Activated naive CD8-positive, alpha-beta T cell treated with anti-CD3 and anti-CD28 coated beads, Interleukin-2, amount 50 U/mL, for 24 hours (primary cell): ENCODE measurements around the gene MYO7B.
"Not testable (repeated sequence)": the region's sequence is repeated elsewhere in the genome, so short reads cannot be mapped to it uniquely, and the experiment has no call there.

Source experiments
- ATAC-seq: fragments of 150-1000 bp; cut with Tn5 transposase; one replicate; pipeline ENCODE4 v1.10.0; 2021
- DNase-seq: peaks from one replicate; pipeline ENCODE4 v3.0.0; 2021
- H3K27ac Mint-ChIP-seq: one replicate; pipeline ENCODE4 v1.8.0; 2021; ENCODE audit warnings: mild to moderate bottlenecking, mixed read lengths
- H3K27me3 Mint-ChIP-seq: one replicate; pipeline ENCODE4 v1.8.0; 2021; ENCODE audit warnings: mixed read lengths
- H3K36me3 Mint-ChIP-seq: one replicate; pipeline ENCODE4 v1.8.0; 2021; ENCODE audit warnings: low read depth, mixed read lengths
- H3K4me1 Mint-ChIP-seq: one replicate; pipeline ENCODE4 v1.8.0; 2021; ENCODE audit warnings: mixed read lengths
- H3K4me3 Mint-ChIP-seq: one replicate; pipeline ENCODE4 v1.8.0; 2021; ENCODE audit warnings: mild to moderate bottlenecking, moderate library complexity, mixed read lengths
- H3K9me3 Mint-ChIP-seq: one replicate; pipeline ENCODE4 v1.8.0; 2021; ENCODE audit warnings: mixed read lengths

The MYO7B gene

GRCh38 chr2:127514076-127514475, 21.4 kb upstream of the MYO7B start:
- H3K9me3 Mint-ChIP-seq: no peaks in the 10 kb centered on the region
- no peak overlapping the region for H3K27ac Mint-ChIP-seq
- peaks cover 49% of the 10 kb centered on the region for H3K36me3 Mint-ChIP-seq
- H3K4me1 Mint-ChIP-seq: peaks cover 68% of the 10 kb centered on the region
- ATAC-seq (no peak), DNase-seq (no peak)
- H3K27me3 Mint-ChIP-seq: no peaks in the 10 kb centered on the region
- H3K4me3 Mint-ChIP-seq: no peak overlapping the region

GRCh38 chr2:127514485-127514884, 21.0 kb upstream of the MYO7B start:
- H3K27ac Mint-ChIP-seq: no peak overlapping the region
- DNase-seq (no peak), ATAC-seq (no peak)
- H3K4me1 Mint-ChIP-seq: peaks cover 65% of the 10 kb centered on the region
- no peaks in the 10 kb centered on the region for H3K27me3 Mint-ChIP-seq
- peaks cover 49% of the 10 kb centered on the region for H3K36me3 Mint-ChIP-seq
- no peak overlapping the region for H3K4me3 Mint-ChIP-seq
- H3K9me3 Mint-ChIP-seq: no peaks in the 10 kb centered on the region

GRCh38 chr2:127515383-127515915, 20.0 kb upstream of the MYO7B start:
- ATAC-seq (no peak), DNase-seq (no peak)
- no peak overlapping the region for H3K4me3 Mint-ChIP-seq
- H3K9me3 Mint-ChIP-seq: no peaks in the 10 kb centered on the region
- H3K27ac Mint-ChIP-seq: no peak overlapping the region
- H3K27me3 Mint-ChIP-seq: no peaks in the 10 kb centered on the region
- H3K4me1 Mint-ChIP-seq: peaks cover 58% of the 10 kb centered on the region
- peaks cover 55% of the 10 kb centered on the region for H3K36me3 Mint-ChIP-seq

- DNase-seq (no peak), ATAC-seq (no peak)
- no peaks in the 10 kb centered on the region for H3K27me3 Mint-ChIP-seq
- H3K27ac Mint-ChIP-seq: peak overlapping the region; percentile 38
- no peaks in the 10 kb centered on the region for H3K9me3 Mint-ChIP-seq
- peaks cover 58% of the 10 kb centered on the region for H3K36me3 Mint-ChIP-seq
- peaks cover 57% of the 10 kb centered on the region for H3K4me1 Mint-ChIP-seq
- no peak overlapping the region for H3K4me3 Mint-ChIP-seq
Observed at GRCh38 chr2:127516041-127516762, 19.3 kb upstream of the MYO7B start.

GRCh38 chr2:127517465-127517864, 18.0 kb upstream of the MYO7B start:
- ATAC-seq (no peak), DNase-seq (no peak)
- peaks cover 62% of the 10 kb centered on the region for H3K36me3 Mint-ChIP-seq
- no peak overlapping the region for H3K4me3 Mint-ChIP-seq
- H3K9me3 Mint-ChIP-seq: no peaks in the 10 kb centered on the region
- no peaks in the 10 kb centered on the region for H3K27me3 Mint-ChIP-seq
- no peak overlapping the region for H3K27ac Mint-ChIP-seq
- H3K4me1 Mint-ChIP-seq: peaks cover 53% of the 10 kb centered on the region

GRCh38 chr2:127520424-127520823, 15.1 kb upstream of the MYO7B start:
- no peaks in the 10 kb centered on the region for H3K27me3 Mint-ChIP-seq
- no peaks in the 10 kb centered on the region for H3K9me3 Mint-ChIP-seq
- DNase-seq (no peak), ATAC-seq (no peak)
- no peak overlapping the region for H3K27ac Mint-ChIP-seq
- no peak overlapping the region for H3K4me3 Mint-ChIP-seq
- H3K36me3 Mint-ChIP-seq: peaks cover 63% of the 10 kb centered on the region
- peaks cover 50% of the 10 kb centered on the region for H3K4me1 Mint-ChIP-seq

- DNase-seq (no peak), ATAC-seq (no peak)
- Mint-ChIP-seq H3K27ac (peak overlapping the region; percentile 6), H3K4me1 (peaks cover 42% of the 10 kb centered on the region), H3K9me3 (no peaks in the 10 kb centered on the region), H3K4me3 (peak overlapping the region; percentile 24), H3K36me3 (peaks cover 44% of the 10 kb centered on the region), H3K27me3 (no peaks in the 10 kb centered on the region)
Observed at GRCh38 chr2:127523269-127523939, 12.1 kb upstream of the MYO7B start.

- H3K27ac Mint-ChIP-seq, ATAC-seq: not testable (repeated sequence)
Observed at GRCh38 chr2:127524198-127524834, 11.2 kb upstream of the MYO7B start.

GRCh38 chr2:127525691-127526131, 9.8 kb upstream of the MYO7B start:
- ATAC-seq (no peak), DNase-seq (peak; percentile 20)
- peak overlapping the region; percentile 98 for H3K27ac Mint-ChIP-seq

More at GRCh38 chr2:127524198-127524834, 11.2 kb upstream of the MYO7B start:
- peak overlapping the region; percentile 98 for H3K4me3 Mint-ChIP-seq
- H3K36me3 Mint-ChIP-seq: peaks cover 40% of the 10 kb centered on the region
- H3K4me1 Mint-ChIP-seq: peaks cover 42% of the 10 kb centered on the region
- not testable (repeated sequence) for H3K27me3 Mint-ChIP-seq, DNase-seq, H3K9me3 Mint-ChIP-seq

GRCh38 chr2:127526132-127527000, 9.1 kb upstream of the MYO7B start, which contains the start of gene IWS1:
Gene IWS1 (minus strand): TSS chr2:127526489. CDS start chr2:127526208, 281 bp downstream.
- Mint-ChIP-seq H3K36me3 (peaks cover 26% of the 10 kb centered on the region), H3K27ac (peak within 1 kb of the TSS; percentile 98), H3K9me3 (no peaks in the 10 kb centered on the region), H3K27me3 (no peaks in the 10 kb centered on the region), H3K4me1 (peaks cover 37% of the 10 kb centered on the region), H3K4me3 (peak within 1 kb of the TSS; percentile 98)
- DNase-seq (peak; percentile 93), ATAC-seq (peak; percentile 92)

More at GRCh38 chr2:127525691-127526131, 9.8 kb upstream of the MYO7B start:
- peaks cover 29% of the 10 kb centered on the region for H3K36me3 Mint-ChIP-seq
- H3K4me3 Mint-ChIP-seq: peak overlapping the region; percentile 98
- H3K27me3 Mint-ChIP-seq: no peaks in the 10 kb centered on the region
- H3K9me3 Mint-ChIP-seq: no peaks in the 10 kb centered on the region
- peaks cover 38% of the 10 kb centered on the region for H3K4me1 Mint-ChIP-seq

- Mint-ChIP-seq H3K27me3 (no peaks in the 10 kb centered on the region), H3K36me3 (peaks cover 18% of the 10 kb centered on the region), H3K4me3 (peak overlapping the region; percentile 98), H3K27ac (peak overlapping the region; percentile 98), H3K9me3 (no peaks in the 10 kb centered on the region), H3K4me1 (peaks cover 34% of the 10 kb centered on the region)
- no peak for DNase-seq
- ATAC-seq: peak; percentile 26
Observed at GRCh38 chr2:127527001-127527804, 8.3 kb upstream of the MYO7B start.

- ATAC-seq (no peak), DNase-seq (no peak)
- no peaks in the 10 kb centered on the region for H3K9me3 Mint-ChIP-seq
- H3K36me3 Mint-ChIP-seq: peaks cover 10% of the 10 kb centered on the region
- H3K4me1 Mint-ChIP-seq: peaks cover 27% of the 10 kb centered on the region
- no peak overlapping the region for H3K4me3 Mint-ChIP-seq
- no peaks in the 10 kb centered on the region for H3K27me3 Mint-ChIP-seq
- H3K27ac Mint-ChIP-seq: no peak overlapping the region
Observed at GRCh38 chr2:127528487-127528886, 7.0 kb upstream of the MYO7B start.

GRCh38 chr2:127529416-127529815, 6.1 kb upstream of the MYO7B start:
- H3K9me3 Mint-ChIP-seq: not testable (repeated sequence)

More at GRCh38 chr2:127529416-127529815, 6.1 kb upstream of the MYO7B start:
- H3K4me3 Mint-ChIP-seq, ATAC-seq, H3K27ac Mint-ChIP-seq, DNase-seq, H3K36me3 Mint-ChIP-seq, H3K27me3 Mint-ChIP-seq: not testable (repeated sequence)
- peaks cover 20% of the 10 kb centered on the region for H3K4me1 Mint-ChIP-seq
